HL-60/S4 treated with phorbol 12-myristate 13-acetate at 8.2 ng/mL for 4 days and 3 days (cell line): Measurements from ENCODE around the gene ME3.

Experiments
- in situ Hi-C: fragments of 300-500 bp; cut with MboI; formaldehyde crosslinking; loops from 2 replicates; pipeline ENCODE4 v1.15.0; 2022; ENCODE audit warnings: low sequenced_read_pairs

ME3 gene

GRCh38 chr11:86519064-86519911, 153.1 kb downstream of the ME3 start:
- in situ Hi-C loops, result no loop called here

- in situ Hi-C loops, result no loop called here
Observed at GRCh38 chr11:86518211-86518610, 154.2 kb downstream of the ME3 start.

- in situ Hi-C loops, result no loop called here
Observed at GRCh38 chr11:86517557-86517956, 154.9 kb downstream of the ME3 start.

GRCh38 chr11:86515297-86516094, 156.9 kb downstream of the ME3 start:
- in situ Hi-C loops, result no loop called here

- in situ Hi-C loops, result no loop called here
Observed at GRCh38 chr11:86514453-86514852, 158.0 kb downstream of the ME3 start.

- in situ Hi-C loops, result no loop called here
Observed at GRCh38 chr11:86513746-86514373, 158.6 kb downstream of the ME3 start.

- in situ Hi-C loops, result no loop called here
Observed at GRCh38 chr11:86513138-86513537, 159.3 kb downstream of the ME3 start.

- in situ Hi-C loops, result no loop called here
Observed at GRCh38 chr11:86511086-86511551, 161.3 kb downstream of the ME3 start.

- in situ Hi-C loops, result no loop called here
Observed at GRCh38 chr11:86510674-86511073, 161.7 kb downstream of the ME3 start.

GRCh38 chr11:86510097-86510496, 162.3 kb downstream of the ME3 start:
- in situ Hi-C loops, result no loop called here

GRCh38 chr11:86509588-86509974, 162.8 kb downstream of the ME3 start:
- in situ Hi-C loops, result no loop called here

GRCh38 chr11:86508604-86509587, 163.5 kb downstream of the ME3 start:
- in situ Hi-C loops, result no loop called here

- in situ Hi-C loops, result no loop called here
Observed at GRCh38 chr11:86507249-86507845, 165.1 kb downstream of the ME3 start.

- in situ Hi-C loops, result no loop called here
Observed at GRCh38 chr11:86506235-86506634, 166.2 kb downstream of the ME3 start.

GRCh38 chr11:86503131-86503530, 169.3 kb downstream of the ME3 start:
- in situ Hi-C loops, result no loop called here

- in situ Hi-C loops, result no loop called here
Observed at GRCh38 chr11:86502137-86502642, 170.2 kb downstream of the ME3 start.

GRCh38 chr11:86500500-86501140, 171.8 kb downstream of the ME3 start:
- in situ Hi-C loops, result no loop called here

- in situ Hi-C loops, result no loop called here
Observed at GRCh38 chr11:86499723-86500129, 172.7 kb downstream of the ME3 start.

- in situ Hi-C loops, result no loop called here
Observed at GRCh38 chr11:86497836-86498235, 174.6 kb downstream of the ME3 start.
